Right ventricle myocardium superior (tissue), 1 donor: ENCODE data around the gene ECM1. TPM values are rescaled to one million over a fixed set of nuclear protein-coding genes. Genes with fewer than 3 reads are reported as not detected.
A peak's percentile ranks its signal among the peaks of the same experiment; 100 is the strongest.

Source experiments
- ATAC-seq: fragments of 200-7000 bp; cut with Tn5 transposase; one replicate; pipeline ENCODE4 v1.9.1; 2020; ENCODE audit warnings: mild to moderate bottlenecking; ENCODE audit not compliant: poor library complexity
- DNase-seq: peaks from one replicate; pipeline ENCODE4 v3.0.0-alpha.2; 2020
- intact Hi-C: fragments of 100-400 bp; cut with DNase I; formaldehyde crosslinking; loops from one replicate; pipeline ENCODE4 v1.11.2; 2022
- total RNA-seq: library from RNA; stranded (reverse); fragmentation: NEBNext Ultra II Directional; extraction: Animal tissue kit (Norgen Biotek cat#: 25700); gene quantifications from one replicate; pipeline ENCODE4 v1.2.1, GENCODE V29; 2021
- donor health status: DM: no; HTN: yes; CAD: no; lungs with severe emphysema.

ECM1 gene
- total RNA-seq, 1 donor from 2014 or later: 16.7 TPM

- no peak for ATAC-seq
- DNase-seq: peak; percentile 27
- intact Hi-C loops: no loop called here
These were observed 29.2 kb downstream of the ECM1 start for GRCh38 chr1:150536836-150537731.

GRCh38 chr1:150537732-150538684, 30.1 kb downstream of the ECM1 start:
- intact Hi-C loops: no loop called here
- no peak for ATAC-seq
- DNase-seq: peak; percentile 49

GRCh38 chr1:150543500-150544143, 35.7 kb downstream of the ECM1 start:
- ATAC-seq (peak; percentile 74), DNase-seq (peak; percentile 83)
- intact Hi-C loops: no loop called here

GRCh38 chr1:150544204-150544603, 36.3 kb downstream of the ECM1 start:
- intact Hi-C loops: no loop called here
- peak; percentile 28 for ATAC-seq
- peak; percentile 10 for DNase-seq

- intact Hi-C loops: no loop called here
- ATAC-seq: no peak
- DNase-seq: peak; percentile 15
These were observed 37.6 kb downstream of the ECM1 start for GRCh38 chr1:150545486-150546032.

- DNase-seq (peak; percentile 3), ATAC-seq (no peak)
These were observed 38.5 kb downstream of the ECM1 start for GRCh38 chr1:150546294-150546937.

GRCh38 chr1:150548324-150548631, 40.4 kb downstream of the ECM1 start:
- intact Hi-C loops: no loop called here
- ATAC-seq: no peak
- DNase-seq: no peak

More at GRCh38 chr1:150546294-150546937, 38.5 kb downstream of the ECM1 start:
- intact Hi-C loops: no loop called here

GRCh38 chr1:150548632-150549495, 41.0 kb downstream of the ECM1 start, which contains the start of gene ADAMTSL4:
ADAMTSL4 (plus strand) TSS chr1:150549408; CDS start chr1:150552289, 2,881 bp downstream.
- intact Hi-C loops: no loop called here
- DNase-seq (peak; percentile 86), ATAC-seq (peak; percentile 56)

GRCh38 chr1:150549496-150550221, 41.8 kb downstream of the ECM1 start:
- intact Hi-C loops: loop anchor here (10.0 kb wide), 1 partner anchor 265 kb away; no protein-coding TSS in a partner anchor
- ATAC-seq (peak; percentile 10), DNase-seq (peak; percentile 72)

GRCh38 chr1:150550222-150551050, 42.5 kb downstream of the ECM1 start:
- peak; percentile 19 for ATAC-seq
- intact Hi-C loops: loop anchor here (10.0 kb wide), 1 partner anchor 264 kb away; no protein-coding TSS in a partner anchor
- peak; percentile 74 for DNase-seq

- no peak for DNase-seq
- no peak for ATAC-seq
- intact Hi-C loops: loop anchor here (10.0 kb wide), 1 partner anchor 264 kb away; no protein-coding TSS in a partner anchor
These were observed 43.3 kb downstream of the ECM1 start for GRCh38 chr1:150551051-150551783.

- ATAC-seq (no peak), DNase-seq (peak; percentile 26)
- intact Hi-C loops: loop anchor here (10.0 kb wide), 1 partner anchor 263 kb away; no protein-coding TSS in a partner anchor
These were observed 43.8 kb downstream of the ECM1 start for GRCh38 chr1:150551784-150552127.

GRCh38 chr1:150552128-150552910, 44.4 kb downstream of the ECM1 start:
- intact Hi-C loops: loop anchor here (10.0 kb wide), 1 partner anchor 262 kb away; no protein-coding TSS in a partner anchor
- peak; percentile 92 for DNase-seq
- ATAC-seq: peak; percentile 57

- intact Hi-C loops: loop anchor here (10.0 kb wide), 1 partner anchor 262 kb away; no protein-coding TSS in a partner anchor
- ATAC-seq: no peak
- DNase-seq: peak; percentile 48
These were observed 45.0 kb downstream of the ECM1 start for GRCh38 chr1:150552911-150553289.
